ENCODE results near the gene BMX. TPM values are rescaled to one million over a fixed set of nuclear protein-coding genes. Genes with fewer than 3 reads are reported as not detected.

Gene BMX
- total and polyA plus RNA-seq, 10 of the 15 experiments (the other 5 are each of a cell fraction or from before 2014, with no cell fraction given), result not detected

GRCh38 chrX:15576019-15576418, 75.4 kb downstream of the BMX start:
- intact Hi-C loops (cut with micrococcal nuclease; ENCODE audit: unreplicated experiment) (no loop called here), in situ Hi-C loops (cut with MboI) (no loop called here)
- BruUV-seq (replicated peaks), result no TSS peak
- no peaks in the 10 kb centered on the region for H3K36me3 ChIP-seq (ENCODE audit: control insufficient read depth in 2 of 2, insufficient read depth in 2 of 2, low read length in 1 of 2)
- TF ChIP-seq SMARCA5 (IDR thresholded peaks at IDR 0.05), result no peak
- TF ChIP-seq ETV6 (conservative IDR thresholded peaks at IDR 0.05 in 1 of 2, IDR thresholded peaks at IDR 0.05 in 1 of 2; ENCODE audit: borderline replicate concordance in 1 of 2, low read depth in 1 of 2), result no peak
- TF ChIP-seq, protein P1, sequence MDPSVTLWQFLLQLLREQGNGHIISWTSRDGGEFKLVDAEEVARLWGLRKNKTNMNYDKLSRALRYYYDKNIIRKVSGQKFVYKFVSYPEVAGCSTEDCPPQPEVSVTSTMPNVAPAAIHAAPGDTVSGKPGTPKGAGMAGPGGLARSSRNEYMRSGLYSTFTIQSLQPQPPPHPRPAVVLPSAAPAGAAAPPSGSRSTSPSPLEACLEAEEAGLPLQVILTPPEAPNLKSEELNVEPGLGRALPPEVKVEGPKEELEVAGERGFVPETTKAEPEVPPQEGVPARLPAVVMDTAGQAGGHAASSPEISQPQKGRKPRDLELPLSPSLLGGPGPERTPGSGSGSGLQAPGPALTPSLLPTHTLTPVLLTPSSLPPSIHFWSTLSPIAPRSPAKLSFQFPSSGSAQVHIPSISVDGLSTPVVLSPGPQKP (IDR thresholded peaks at IDR 0.05; ENCODE audit: low read depth, low read length), result no peak
- TF ChIP-seq RCOR1 (conservative IDR thresholded peaks at IDR 0.05; ENCODE audit: low read depth, low read length), result no peak
- TF ChIP-seq, protein P2, sequence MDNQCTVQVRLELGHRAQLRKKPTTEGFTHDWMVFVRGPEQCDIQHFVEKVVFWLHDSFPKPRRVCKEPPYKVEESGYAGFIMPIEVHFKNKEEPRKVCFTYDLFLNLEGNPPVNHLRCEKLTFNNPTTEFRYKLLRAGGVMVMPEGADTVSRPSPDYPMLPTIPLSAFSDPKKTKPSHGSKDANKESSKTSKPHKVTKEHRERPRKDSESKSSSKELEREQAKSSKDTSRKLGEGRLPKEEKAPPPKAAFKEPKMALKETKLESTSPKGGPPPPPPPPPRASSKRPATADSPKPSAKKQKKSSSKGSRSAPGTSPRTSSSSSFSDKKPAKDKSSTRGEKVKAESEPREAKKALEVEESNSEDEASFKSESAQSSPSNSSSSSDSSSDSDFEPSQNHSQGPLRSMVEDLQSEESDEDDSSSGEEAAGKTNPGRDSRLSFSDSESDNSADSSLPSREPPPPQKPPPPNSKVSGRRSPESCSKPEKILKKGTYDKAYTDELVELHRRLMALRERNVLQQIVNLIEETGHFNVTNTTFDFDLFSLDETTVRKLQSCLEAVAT (IDR thresholded peaks at IDR 0.05), result no peak
- H3K27me3 ChIP-seq (replicated peaks in 1 of 2; ENCODE audit: control insufficient read depth in 2 of 2, insufficient read depth in 2 of 2, low read length in 1 of 2), result peaks cover 2 to 4% of the 10 kb centered on the region in 2 experiments; a peak in 3 of 4 replicates
- no peak for DNase-seq (ENCODE audit: low read depth, low spot score)
- CTCF ChIA-PET, result interaction anchor here (1.1 kb wide), 1 partner anchor 11 kb away, joined by 3 read pairs; no protein-coding TSS in a partner anchor
- 0% methylated on average over 1 of the region's 1 CpG for WGBS (ENCODE audit: insufficient coverage, insufficient replicate concordance, low lambda C conversion rate, missing lambda C conversion rate)
- no peak for ATAC-seq
- RAD21 ChIA-PET (ENCODE audit: unreplicated experiment), result no interaction called here
- FAIRE-seq, result no peak
- H2AFZ ChIP-seq (ENCODE audit: control insufficient read depth, low read depth, low read length), result no peak overlapping the region
- H3K9ac ChIP-seq (ENCODE audit: control insufficient read depth, insufficient read depth, low read length), result no peak overlapping the region
- no peaks in the 10 kb centered on the region for H3K4me1 ChIP-seq (ENCODE audit: control insufficient read depth, insufficient read depth, low read length)
- H3K27ac ChIP-seq (ENCODE audit: control insufficient read depth, insufficient read depth), result no peak overlapping the region
- POLR2A ChIA-PET, result no interaction called here
- H4K20me1 ChIP-seq (ENCODE audit: control insufficient read depth, insufficient read depth), result no peaks in the 10 kb centered on the region
- H3K4me2 ChIP-seq (ENCODE audit: control insufficient read depth, insufficient read depth), result no peak overlapping the region
- H3K9me3 ChIP-seq (replicated peaks; ENCODE audit: control insufficient read depth, insufficient read depth, low read length), result no peaks in the 10 kb centered on the region
- SMC1A ChIA-PET (ENCODE audit: uncharacterized antibody, unreplicated experiment), result no interaction called here
- H3K79me2 ChIP-seq (ENCODE audit: control insufficient read depth, insufficient read depth, low read length), result no peaks in the 10 kb centered on the region
- no peak overlapping the region for H3K4me3 ChIP-seq
